Activated CD4-positive, alpha-beta T cell treated with anti-CD3 and anti-CD28 coated beads, Interleukin-2, Interleukin-6, amounts not matched to agents 100 ng/mL and 50 ng/mL, durations not matched to agents 16 hours and 8 hours (primary cell): ENCODE data around the gene ZIC2.

ENCODE experiments used
- DNase-seq: peaks from one replicate; pipeline ENCODE4 v3.0.0-alpha.2; 2020

ZIC2 gene

GRCh38 chr13:99988529-99989275 lies 7.1 kb downstream of the ZIC2 start:
- no peak for DNase-seq

DNA sequence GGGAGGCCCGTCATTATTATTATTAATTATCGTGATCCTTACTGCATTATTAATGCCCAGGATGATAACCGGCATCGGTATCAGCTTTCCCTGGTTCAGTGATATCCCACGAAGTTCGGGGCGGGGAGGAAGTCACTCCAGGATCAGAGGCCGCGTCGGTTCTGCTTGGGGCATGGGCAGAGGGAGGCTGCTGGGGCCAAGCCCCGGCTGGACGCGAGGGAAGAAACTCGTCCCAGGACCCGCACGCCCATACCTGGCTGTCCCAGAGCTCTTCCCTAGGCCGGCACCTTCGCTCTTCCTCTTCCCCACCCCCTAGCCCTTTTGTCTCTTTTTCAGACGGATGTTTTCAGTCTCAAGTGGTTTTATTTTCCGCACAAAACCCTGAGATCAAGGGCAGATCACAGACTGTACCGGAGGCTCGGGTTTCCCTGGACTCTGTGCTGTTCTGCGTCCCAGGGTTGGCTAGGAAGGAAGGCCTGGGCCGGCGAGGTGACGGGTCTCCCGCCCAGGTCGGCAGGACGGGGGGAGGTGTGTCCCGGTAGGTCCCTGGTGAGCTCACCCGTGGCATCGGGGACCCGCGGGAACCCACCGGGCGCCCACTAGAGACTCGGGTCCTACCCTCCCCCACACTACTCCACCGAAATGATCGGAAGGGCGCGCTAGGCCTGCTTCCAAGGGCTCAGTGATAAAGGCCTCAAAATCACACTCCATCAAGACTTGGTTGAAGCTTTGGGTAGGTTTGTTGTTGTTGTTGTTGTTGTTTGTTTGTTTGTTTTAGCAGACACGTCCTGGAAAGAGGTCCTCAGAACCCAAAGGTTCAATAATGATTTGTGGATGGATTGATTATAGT lies 7.9 kb downstream of the ZIC2 start:
- no peak for DNase-seq

DNA sequence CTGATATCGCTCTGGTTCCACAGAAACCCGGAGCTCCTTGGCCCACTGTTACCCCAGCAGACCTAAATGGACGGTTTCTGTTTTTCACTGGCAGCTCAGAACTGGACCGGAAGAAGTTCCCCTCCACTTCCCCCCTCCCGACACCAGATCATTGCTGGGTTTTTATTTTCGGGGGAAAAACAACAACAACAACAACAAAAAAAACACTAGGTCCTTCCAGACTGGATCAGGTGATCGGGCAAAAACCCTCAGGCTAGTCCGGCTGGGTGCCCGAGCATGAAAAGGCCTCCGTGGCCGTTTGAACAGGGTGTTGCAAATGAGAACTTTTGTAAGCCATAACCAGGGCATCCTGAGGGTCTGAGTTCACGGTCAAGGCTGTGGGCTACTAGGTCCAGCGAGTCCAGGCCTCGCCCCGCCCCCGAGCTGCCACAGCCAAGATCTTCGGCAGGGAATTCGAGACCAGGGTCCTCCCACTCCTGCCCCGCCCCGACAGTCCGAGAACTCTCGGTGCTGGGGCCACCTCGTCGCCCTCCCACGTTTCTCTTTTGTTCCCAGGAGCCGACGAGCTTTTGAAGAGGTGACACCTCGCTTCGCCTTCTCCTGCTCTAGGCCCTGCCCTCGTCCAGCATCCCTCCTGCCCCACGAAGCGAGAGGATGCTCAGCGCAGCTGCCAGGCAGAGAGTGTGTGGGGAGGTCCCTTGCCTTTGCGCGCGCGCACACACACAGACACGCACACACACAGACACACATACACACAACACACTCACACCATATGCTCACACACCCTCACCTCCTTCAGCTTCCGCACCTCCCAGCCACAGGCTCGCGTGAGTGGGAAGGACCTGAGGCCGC lies 8.8 kb downstream of the ZIC2 start:
- no peak for DNase-seq

- DNase-seq: no peak
Measured at GRCh38 chr13:99991013-99991827, 9.6 kb downstream of the ZIC2 start.

DNA sequence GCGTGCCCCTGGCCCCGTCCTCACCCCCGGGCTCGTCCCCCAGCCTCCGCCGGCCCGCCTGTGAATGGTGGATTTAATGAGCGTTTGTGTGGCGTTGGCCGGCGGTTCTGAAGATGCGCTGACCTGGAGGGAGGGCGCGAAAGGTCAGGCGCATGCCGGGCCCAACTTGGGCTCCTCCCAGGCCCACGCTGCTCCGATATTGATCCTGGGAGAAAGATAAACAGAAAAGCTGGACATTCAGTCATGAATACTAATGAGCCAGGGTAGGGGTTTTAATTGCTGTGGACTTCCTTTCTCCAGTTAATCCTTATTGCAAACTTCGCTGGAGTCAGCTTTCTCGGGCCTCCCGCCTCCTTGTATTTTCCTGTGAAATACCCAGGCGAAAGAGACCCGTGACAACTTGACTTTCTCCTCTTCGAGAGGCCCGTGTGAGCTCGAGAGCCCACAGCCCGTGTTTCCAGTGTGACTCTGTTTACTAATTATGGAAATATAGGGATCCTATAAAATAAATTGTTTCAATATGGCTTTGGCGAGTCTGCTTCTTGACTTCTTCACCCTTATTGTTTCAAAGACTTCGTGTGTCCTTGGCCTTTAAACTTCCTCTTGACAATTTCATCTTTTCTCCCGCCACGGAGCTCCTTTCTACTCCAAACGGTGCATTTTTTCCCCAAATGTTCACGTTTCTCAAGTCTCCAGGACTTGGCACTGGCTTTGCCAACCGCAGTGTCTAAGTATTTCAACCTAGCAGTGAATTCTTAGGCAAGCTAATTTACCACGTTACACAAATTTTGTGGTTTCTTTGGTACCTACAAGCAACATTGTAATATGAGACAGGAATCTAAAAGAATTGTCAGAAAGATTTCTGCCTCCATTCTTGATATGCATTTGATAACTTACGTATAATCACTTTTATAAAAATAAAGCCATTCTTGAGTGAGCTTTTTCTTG lies 10.5 kb downstream of the ZIC2 start:
- DNase-seq: no peak

DNA sequence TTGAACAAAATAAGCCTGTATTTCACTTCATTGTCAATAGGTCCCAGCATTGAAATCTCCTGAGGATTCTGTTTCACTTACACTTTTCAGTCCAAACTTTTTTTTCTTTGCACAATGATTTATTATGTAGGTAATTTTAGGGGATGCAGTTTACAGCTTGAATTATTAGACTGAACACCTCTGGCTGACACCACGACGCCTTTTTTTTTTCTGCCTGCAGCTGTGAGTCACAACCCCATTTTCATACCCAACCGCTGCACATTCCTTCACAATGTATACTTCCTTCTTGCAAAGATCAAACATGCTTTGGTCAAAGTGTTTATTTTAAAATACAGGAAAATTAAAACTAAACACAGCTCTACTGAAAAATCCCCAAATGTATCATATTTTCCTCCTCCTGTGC lies 11.4 kb downstream of the ZIC2 start:
- DNase-seq: no peak

- DNase-seq: no peak
Measured at GRCh38 chr13:99993660-99994637, 12.4 kb downstream of the ZIC2 start.

GRCh38 chr13:99994638-99995020 lies 13.0 kb downstream of the ZIC2 start:
- no peak for DNase-seq

GRCh38 chr13:99995104-99995588 lies 13.6 kb downstream of the ZIC2 start:
- DNase-seq: no peak

- DNase-seq: no peak
Measured at GRCh38 chr13:99995589-99996380, 14.2 kb downstream of the ZIC2 start.

GRCh38 chr13:99996381-99996973 lies 14.9 kb downstream of the ZIC2 start:
- DNase-seq: no peak

GRCh38 chr13:99997702-99998214 lies 16.2 kb downstream of the ZIC2 start:
- no peak for DNase-seq

GRCh38 chr13:99998261-99998660 lies 16.7 kb downstream of the ZIC2 start:
- no peak for DNase-seq

DNA sequence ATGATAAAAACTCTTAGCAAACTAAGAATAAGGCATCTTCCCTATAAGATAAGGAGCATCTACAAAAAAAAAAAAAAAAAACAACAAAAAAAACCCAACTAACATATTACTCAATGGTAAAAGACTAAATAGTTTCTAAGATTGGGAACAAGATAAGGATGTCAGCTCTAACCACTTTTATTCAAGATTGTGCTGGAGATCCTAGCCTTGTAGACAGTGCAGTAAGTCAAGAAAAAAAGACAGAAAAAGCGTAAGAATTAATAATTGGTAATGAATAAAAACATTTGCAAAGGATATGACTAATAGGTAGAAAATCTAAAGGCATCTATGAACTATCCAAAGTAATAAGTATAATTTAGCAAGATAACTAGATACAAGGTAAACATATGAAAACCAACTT lies 33.0 kb downstream of the ZIC2 start:
- no peak for DNase-seq

DNA sequence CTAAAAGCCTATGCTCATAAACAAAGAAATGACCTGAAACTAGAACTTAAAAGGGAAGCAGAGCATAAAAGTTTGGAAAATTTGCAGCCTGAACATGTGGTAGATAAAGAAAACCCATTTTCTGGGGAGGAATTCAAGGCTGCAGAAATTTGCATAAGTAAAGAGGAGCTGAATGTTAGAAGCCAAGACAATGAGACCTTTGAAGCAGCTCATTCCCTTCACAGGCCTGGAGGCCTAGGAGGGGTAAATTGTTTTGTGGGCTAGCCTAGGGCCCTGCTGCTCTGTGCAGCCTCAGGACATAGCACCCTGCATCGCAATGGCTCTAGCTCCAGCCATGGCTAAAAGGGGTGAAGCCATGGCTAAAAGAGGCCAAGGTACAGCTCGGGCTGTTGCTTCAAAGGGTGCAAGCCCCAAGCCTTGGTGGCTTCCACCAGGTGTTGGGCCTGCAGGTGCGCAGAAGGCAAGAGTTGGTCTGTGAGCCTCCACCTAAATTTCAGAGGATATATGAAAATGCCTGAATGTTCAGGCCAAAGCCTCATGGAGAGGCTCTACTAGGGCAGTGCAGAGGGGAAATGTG lies 38.3 kb downstream of the ZIC2 start:
- DNase-seq: no peak

GRCh38 chr13:100022798-100023197 lies 41.2 kb downstream of the ZIC2 start:
- DNase-seq: no peak

- no peak for DNase-seq
Measured at GRCh38 chr13:100024023-100024422, 42.4 kb downstream of the ZIC2 start.

DNA sequence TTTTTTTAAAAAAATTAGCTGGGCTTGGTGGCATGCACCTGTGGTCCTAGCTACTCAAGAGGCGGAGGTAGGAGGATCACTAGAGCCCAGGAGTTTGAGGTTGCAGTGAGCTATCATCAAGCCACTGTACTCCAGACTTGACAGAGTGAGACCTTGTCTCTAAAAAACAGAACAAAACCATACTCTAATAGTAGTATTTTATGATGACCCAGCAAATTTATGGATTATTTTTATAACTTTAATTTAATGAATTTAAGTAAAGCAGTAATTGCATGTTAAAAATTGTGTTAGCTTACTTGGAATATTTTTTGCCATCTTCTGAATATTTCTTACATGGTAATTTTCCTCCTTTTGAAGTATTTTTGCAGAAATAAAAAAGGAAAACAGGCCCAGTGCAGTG lies 48.3 kb downstream of the ZIC2 start:
- no peak for DNase-seq
